ENCODE data around the gene MTUS2. TPM values are rescaled to one million over a fixed set of nuclear protein-coding genes. Genes with fewer than 3 reads are reported as not detected.
A peak's percentile ranks its signal among the peaks of the same experiment; 100 is the strongest.

Gene MTUS2
- total and polyA plus RNA-seq, 2 donors (not counting 1 experiment from before 2014, with no cell fraction given), result 0.06 TPM; not detected in 1

DNA sequence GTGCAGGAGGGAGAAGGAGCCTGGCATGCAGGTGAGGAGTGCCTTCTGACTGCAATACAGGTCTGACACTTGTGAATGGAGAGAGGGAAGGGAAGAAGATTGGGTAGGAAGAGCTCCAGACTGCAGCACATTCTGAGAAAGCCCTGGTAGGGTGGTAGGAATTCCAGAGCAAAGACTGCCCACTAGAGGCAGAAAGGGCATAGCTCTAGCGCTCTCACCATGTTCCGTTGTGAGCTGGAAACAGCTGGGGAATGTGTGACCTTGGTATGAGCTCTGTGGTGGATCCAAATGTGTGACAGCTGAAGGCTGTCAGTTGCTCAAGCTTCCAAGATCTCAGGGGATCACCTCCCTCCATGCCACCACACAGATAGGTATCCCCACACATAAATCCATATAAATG lies 2.9 kb upstream of the MTUS2 start:
- no peak overlapping the region for H3K4me2 ChIP-seq (ENCODE audit: extremely low read depth, insufficient read depth, low read length)
- H4K20me1 ChIP-seq (ENCODE audit: control insufficient read depth, extremely low read depth, insufficient read depth, low read length), result no peaks in the 10 kb centered on the region
- no peak overlapping the region for H3K27ac ChIP-seq (ENCODE audit: insufficient read depth, low read length)
- no peaks in the 10 kb centered on the region for H3K9me3 ChIP-seq (ENCODE audit: control insufficient read depth, insufficient read depth, low read depth, low read length)
- H3K9ac ChIP-seq (ENCODE audit: insufficient read depth, low read length), result no peak overlapping the region
- H3K4me3 ChIP-seq (replicated peaks in 1 of 4; ENCODE audit: control extremely low read depth in 1 of 4, insufficient read depth in 1 of 4, low read depth in 3 of 4, low read length in 4 of 4), result no peak overlapping the region
- no peaks in the 10 kb centered on the region for H3K4me1 ChIP-seq (ENCODE audit: control insufficient read depth, extremely low read depth, insufficient read depth, low read length)
- no peak for DNase-seq (ENCODE audit: low read depth in 2 of 2)
- H2AFZ ChIP-seq (ENCODE audit: low read length), result no peak overlapping the region
- H3K27me3 ChIP-seq (ENCODE audit: control insufficient read depth, insufficient read depth, low read length), result peaks cover 5% of the 10 kb centered on the region
- H3K36me3 ChIP-seq (ENCODE audit: control insufficient read depth, insufficient read depth, low read length), result no peaks in the 10 kb centered on the region
- no peak for TF ChIP-seq EZH2 (IDR thresholded peaks at IDR 0.05; ENCODE audit: low read length, missing control alignments)
- TF ChIP-seq, protein P1, sequence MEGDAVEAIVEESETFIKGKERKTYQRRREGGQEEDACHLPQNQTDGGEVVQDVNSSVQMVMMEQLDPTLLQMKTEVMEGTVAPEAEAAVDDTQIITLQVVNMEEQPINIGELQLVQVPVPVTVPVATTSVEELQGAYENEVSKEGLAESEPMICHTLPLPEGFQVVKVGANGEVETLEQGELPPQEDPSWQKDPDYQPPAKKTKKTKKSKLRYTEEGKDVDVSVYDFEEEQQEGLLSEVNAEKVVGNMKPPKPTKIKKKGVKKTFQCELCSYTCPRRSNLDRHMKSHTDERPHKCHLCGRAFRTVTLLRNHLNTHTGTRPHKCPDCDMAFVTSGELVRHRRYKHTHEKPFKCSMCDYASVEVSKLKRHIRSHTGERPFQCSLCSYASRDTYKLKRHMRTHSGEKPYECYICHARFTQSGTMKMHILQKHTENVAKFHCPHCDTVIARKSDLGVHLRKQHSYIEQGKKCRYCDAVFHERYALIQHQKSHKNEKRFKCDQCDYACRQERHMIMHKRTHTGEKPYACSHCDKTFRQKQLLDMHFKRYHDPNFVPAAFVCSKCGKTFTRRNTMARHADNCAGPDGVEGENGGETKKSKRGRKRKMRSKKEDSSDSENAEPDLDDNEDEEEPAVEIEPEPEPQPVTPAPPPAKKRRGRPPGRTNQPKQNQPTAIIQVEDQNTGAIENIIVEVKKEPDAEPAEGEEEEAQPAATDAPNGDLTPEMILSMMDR (conservative IDR thresholded peaks at IDR 0.05 in 1 of 2, IDR thresholded peaks at IDR 0.05 in 1 of 2; ENCODE audit: low read depth in 1 of 2, low read length in 2 of 2), result no peak
- H3K79me2 ChIP-seq (ENCODE audit: control insufficient read depth, insufficient read depth, low read length), result no peaks in the 10 kb centered on the region

DNA sequence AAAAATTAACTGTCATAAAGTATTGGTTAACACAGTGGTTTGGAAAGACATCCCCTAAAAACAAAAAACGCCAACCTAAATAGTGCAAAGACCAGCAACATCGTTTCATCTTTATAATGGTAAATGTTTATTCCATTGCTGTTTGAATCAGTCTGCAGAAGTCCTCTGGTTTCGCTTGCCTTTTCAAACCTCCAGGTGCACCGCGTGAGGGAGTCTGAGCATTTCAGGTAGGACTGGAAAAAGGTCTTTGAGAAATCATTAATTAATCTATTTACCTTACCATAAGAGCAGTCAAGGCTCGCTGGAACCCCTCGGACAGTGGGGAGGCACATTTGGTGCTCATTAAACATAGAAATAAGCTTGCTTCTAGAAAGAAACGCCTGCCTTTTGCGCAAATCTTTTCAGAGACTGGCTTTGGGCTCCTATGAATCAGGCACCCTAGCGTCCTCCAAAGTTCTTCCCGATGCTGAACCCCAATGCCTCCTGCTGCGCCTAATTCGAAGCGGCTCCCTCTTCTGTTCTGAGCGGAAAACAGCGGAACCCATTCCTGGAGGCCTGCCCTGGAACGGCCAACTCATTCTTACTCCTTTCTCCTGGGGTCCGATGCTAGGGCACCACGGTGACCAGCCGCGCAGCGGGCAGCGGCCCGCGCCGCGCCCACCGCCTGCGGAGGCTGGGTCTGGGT lies 951 bp upstream of the MTUS2 start:
- no peaks in the 10 kb centered on the region for H3K4me1 ChIP-seq (ENCODE audit: control insufficient read depth, extremely low read depth, insufficient read depth, low read length)
- no peak for TF ChIP-seq EZH2 (IDR thresholded peaks at IDR 0.05; ENCODE audit: low read length, missing control alignments)
- TF ChIP-seq, protein P1 (conservative IDR thresholded peaks at IDR 0.05 in 1 of 2, IDR thresholded peaks at IDR 0.05 in 1 of 2; ENCODE audit: low read depth in 1 of 2, low read length in 2 of 2), result no peak

DNA sequence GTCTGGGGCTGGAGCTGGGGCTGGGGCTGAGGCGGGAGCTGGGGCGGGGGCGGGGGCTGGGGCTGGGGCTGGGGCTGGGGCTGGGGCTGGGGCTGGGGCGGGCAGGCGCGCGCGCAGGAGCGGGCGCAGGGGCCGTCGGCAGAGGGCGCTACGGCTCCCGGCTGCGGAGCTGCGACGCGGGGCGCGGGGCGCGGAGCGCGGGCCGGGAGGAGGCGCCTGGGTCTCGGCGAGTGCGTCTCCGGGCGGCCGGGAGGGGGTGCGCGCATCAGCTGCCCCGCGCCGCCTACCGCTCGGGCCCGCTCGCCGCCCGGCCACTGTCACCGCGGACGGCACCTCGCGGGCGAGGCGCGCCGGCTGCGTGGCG lies 422 bp upstream of the MTUS2 start:
- peaks cover 5% of the 10 kb centered on the region for H3K27me3 ChIP-seq (ENCODE audit: control insufficient read depth, insufficient read depth, low read length)
- H4K20me1 ChIP-seq (ENCODE audit: control insufficient read depth, extremely low read depth, insufficient read depth, low read length), result no peaks in the 10 kb centered on the region
- H3K27ac ChIP-seq (ENCODE audit: insufficient read depth, low read length), result no peak overlapping the region
- H3K4me2 ChIP-seq (ENCODE audit: extremely low read depth, insufficient read depth, low read length), result no peak overlapping the region
- DNase-seq (ENCODE audit: low read depth in 2 of 2), result peak; percentile 8 to 30
- no peaks in the 10 kb centered on the region for H3K79me2 ChIP-seq (ENCODE audit: control insufficient read depth, insufficient read depth, low read length)
- no peak overlapping the region for H2AFZ ChIP-seq (ENCODE audit: low read length)
- no peaks in the 10 kb centered on the region for H3K36me3 ChIP-seq (ENCODE audit: control insufficient read depth, insufficient read depth, low read length)
- TF ChIP-seq, protein P1 (conservative IDR thresholded peaks at IDR 0.05 in 1 of 2, IDR thresholded peaks at IDR 0.05 in 1 of 2; ENCODE audit: low read depth in 1 of 2, low read length in 2 of 2), result no peak
- TF ChIP-seq EZH2 (IDR thresholded peaks at IDR 0.05; ENCODE audit: low read length, missing control alignments), result no peak
- H3K9ac ChIP-seq (ENCODE audit: insufficient read depth, low read length), result no peak overlapping the region
- no peaks in the 10 kb centered on the region for H3K9me3 ChIP-seq (ENCODE audit: control insufficient read depth, insufficient read depth, low read depth, low read length)
- H3K4me1 ChIP-seq (ENCODE audit: control insufficient read depth, extremely low read depth, insufficient read depth, low read length), result no peaks in the 10 kb centered on the region
- peak overlapping the region in 1 of 4 experiments; percentile 35 for H3K4me3 ChIP-seq (replicated peaks in 1 of 4; ENCODE audit: control extremely low read depth in 1 of 4, insufficient read depth in 1 of 4, low read depth in 3 of 4, low read length in 4 of 4)

More for the DNA sequence above, 951 bp upstream of the MTUS2 start:
- H3K27ac ChIP-seq (ENCODE audit: insufficient read depth, low read length), result no peak overlapping the region
- no peaks in the 10 kb centered on the region for H3K79me2 ChIP-seq (ENCODE audit: control insufficient read depth, insufficient read depth, low read length)
- peak; percentile 7 to 17 for DNase-seq (ENCODE audit: low read depth in 2 of 2)
- no peak overlapping the region for H2AFZ ChIP-seq (ENCODE audit: low read length)
- H3K9me3 ChIP-seq (ENCODE audit: control insufficient read depth, insufficient read depth, low read depth, low read length), result no peaks in the 10 kb centered on the region
- peak overlapping the region; percentile 58 for H3K4me2 ChIP-seq (ENCODE audit: extremely low read depth, insufficient read depth, low read length)
- peaks cover 5% of the 10 kb centered on the region for H3K27me3 ChIP-seq (ENCODE audit: control insufficient read depth, insufficient read depth, low read length)
- no peak overlapping the region for H3K9ac ChIP-seq (ENCODE audit: insufficient read depth, low read length)
- no peaks in the 10 kb centered on the region for H3K36me3 ChIP-seq (ENCODE audit: control insufficient read depth, insufficient read depth, low read length)
- H3K4me3 ChIP-seq (replicated peaks in 1 of 4; ENCODE audit: control extremely low read depth in 1 of 4, insufficient read depth in 1 of 4, low read depth in 3 of 4, low read length in 4 of 4), result peak overlapping the region in 2 of 4 experiments; percentile 25 to 35
- no peaks in the 10 kb centered on the region for H4K20me1 ChIP-seq (ENCODE audit: control insufficient read depth, extremely low read depth, insufficient read depth, low read length)
